ENCODE measurements around the gene SBNO2.
"Not testable (repeated sequence)": the region's sequence is repeated elsewhere in the genome, so short reads cannot be mapped to it uniquely, and the experiment has no call there.

SBNO2 gene

DNA sequence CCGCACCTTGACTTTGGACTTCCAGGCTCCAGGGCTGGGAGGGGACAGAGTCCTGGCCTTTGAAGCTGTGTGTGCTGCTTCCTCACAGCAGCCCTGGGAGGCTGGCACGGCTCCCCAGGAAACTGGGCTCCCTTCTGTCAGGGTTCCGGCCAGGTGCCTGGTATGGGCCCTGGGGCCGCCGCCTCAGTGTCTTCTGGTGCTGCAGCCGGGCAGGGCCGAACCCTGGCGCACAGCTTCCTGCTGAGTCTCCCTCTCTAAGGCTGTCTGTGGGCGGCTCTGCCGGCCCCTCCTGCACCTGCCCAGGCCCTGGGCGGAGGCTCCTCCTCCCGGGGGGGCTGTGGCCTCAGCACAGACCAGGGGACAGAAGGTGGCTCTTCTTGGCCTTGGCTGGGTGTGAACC lies 37.9 kb downstream of the SBNO2 start:
- Histone ChIP-seq H3K4me1 (ENCODE audit: control insufficient read depth, insufficient read depth, low read length) (peaks cover 31% of the 10 kb centered on the region), H3K9me3 (ENCODE audit: control insufficient read depth, low read length) (no peaks in the 10 kb centered on the region), H3K4me3 (ENCODE audit: low read length) (no peak overlapping the region), H3K36me3 (ENCODE audit: control insufficient read depth, insufficient read depth, low read length, severe bottlenecking) (peaks cover 29% of the 10 kb centered on the region), H3K9ac (ENCODE audit: low read length) (no peak overlapping the region), H3K27me3 (replicated peaks; ENCODE audit: control insufficient read depth, insufficient read depth, low read length) (no peaks in the 10 kb centered on the region)
- no peak for DNase-seq (ENCODE audit: low read depth)

GRCh38 chr19:1135454-1135853 lies 38.6 kb downstream of the SBNO2 start:
- H3K36me3 ChIP-seq (ENCODE audit: control insufficient read depth, insufficient read depth, low read length, severe bottlenecking): peaks cover 29% of the 10 kb centered on the region
- DNase-seq (ENCODE audit: low read depth): no peak
- H3K9me3 ChIP-seq (ENCODE audit: control insufficient read depth, low read length): no peaks in the 10 kb centered on the region
- H3K4me1 ChIP-seq (ENCODE audit: control insufficient read depth, insufficient read depth, low read length): peaks cover 39% of the 10 kb centered on the region
- H3K4me3 ChIP-seq (ENCODE audit: low read length): no peak overlapping the region
- H3K27me3 ChIP-seq (replicated peaks; ENCODE audit: control insufficient read depth, insufficient read depth, low read length): no peaks in the 10 kb centered on the region
- H3K9ac ChIP-seq (ENCODE audit: low read length): no peak overlapping the region

GRCh38 chr19:1134431-1134830 lies 39.6 kb downstream of the SBNO2 start:
- DNase-seq (ENCODE audit: low read depth): no peak
- peak overlapping the region; percentile 8 for H3K9ac ChIP-seq (ENCODE audit: low read length)
- H3K4me1 ChIP-seq (ENCODE audit: control insufficient read depth, insufficient read depth, low read length): peaks cover 49% of the 10 kb centered on the region

GRCh38 chr19:1133471-1133929 lies 40.6 kb downstream of the SBNO2 start:
- Histone ChIP-seq H3K4me3 (ENCODE audit: low read length) (no peak overlapping the region), H3K27me3 (replicated peaks; ENCODE audit: control insufficient read depth, insufficient read depth, low read length) (no peaks in the 10 kb centered on the region), H3K9me3 (ENCODE audit: control insufficient read depth, low read length) (no peaks in the 10 kb centered on the region), H3K4me1 (ENCODE audit: control insufficient read depth, insufficient read depth, low read length) (peaks cover 50% of the 10 kb centered on the region), H3K36me3 (ENCODE audit: control insufficient read depth, insufficient read depth, low read length, severe bottlenecking) (peaks cover 40% of the 10 kb centered on the region), H3K9ac (ENCODE audit: low read length) (peak overlapping the region; percentile 98)
- DNase-seq (ENCODE audit: low read depth): peak; percentile 26

More at GRCh38 chr19:1134431-1134830, 39.6 kb downstream of the SBNO2 start:
- H3K4me3 ChIP-seq (ENCODE audit: low read length): no peak overlapping the region
- peaks cover 38% of the 10 kb centered on the region for H3K36me3 ChIP-seq (ENCODE audit: control insufficient read depth, insufficient read depth, low read length, severe bottlenecking)
- no peaks in the 10 kb centered on the region for H3K27me3 ChIP-seq (replicated peaks; ENCODE audit: control insufficient read depth, insufficient read depth, low read length)
- no peaks in the 10 kb centered on the region for H3K9me3 ChIP-seq (ENCODE audit: control insufficient read depth, low read length)

- peaks cover 42% of the 10 kb centered on the region for H3K36me3 ChIP-seq (ENCODE audit: control insufficient read depth, insufficient read depth, low read length, severe bottlenecking)
- H3K9me3 ChIP-seq (ENCODE audit: control insufficient read depth, low read length): no peaks in the 10 kb centered on the region
- DNase-seq (ENCODE audit: low read depth): no peak
- peaks cover 50% of the 10 kb centered on the region for H3K4me1 ChIP-seq (ENCODE audit: control insufficient read depth, insufficient read depth, low read length)
- no peaks in the 10 kb centered on the region for H3K27me3 ChIP-seq (replicated peaks; ENCODE audit: control insufficient read depth, insufficient read depth, low read length)
- H3K9ac ChIP-seq (ENCODE audit: low read length): peak overlapping the region; percentile 98
- H3K4me3 ChIP-seq (ENCODE audit: low read length): peak overlapping the region; percentile 93
Observed at GRCh38 chr19:1132552-1133383, 41.3 kb downstream of the SBNO2 start.

DNA sequence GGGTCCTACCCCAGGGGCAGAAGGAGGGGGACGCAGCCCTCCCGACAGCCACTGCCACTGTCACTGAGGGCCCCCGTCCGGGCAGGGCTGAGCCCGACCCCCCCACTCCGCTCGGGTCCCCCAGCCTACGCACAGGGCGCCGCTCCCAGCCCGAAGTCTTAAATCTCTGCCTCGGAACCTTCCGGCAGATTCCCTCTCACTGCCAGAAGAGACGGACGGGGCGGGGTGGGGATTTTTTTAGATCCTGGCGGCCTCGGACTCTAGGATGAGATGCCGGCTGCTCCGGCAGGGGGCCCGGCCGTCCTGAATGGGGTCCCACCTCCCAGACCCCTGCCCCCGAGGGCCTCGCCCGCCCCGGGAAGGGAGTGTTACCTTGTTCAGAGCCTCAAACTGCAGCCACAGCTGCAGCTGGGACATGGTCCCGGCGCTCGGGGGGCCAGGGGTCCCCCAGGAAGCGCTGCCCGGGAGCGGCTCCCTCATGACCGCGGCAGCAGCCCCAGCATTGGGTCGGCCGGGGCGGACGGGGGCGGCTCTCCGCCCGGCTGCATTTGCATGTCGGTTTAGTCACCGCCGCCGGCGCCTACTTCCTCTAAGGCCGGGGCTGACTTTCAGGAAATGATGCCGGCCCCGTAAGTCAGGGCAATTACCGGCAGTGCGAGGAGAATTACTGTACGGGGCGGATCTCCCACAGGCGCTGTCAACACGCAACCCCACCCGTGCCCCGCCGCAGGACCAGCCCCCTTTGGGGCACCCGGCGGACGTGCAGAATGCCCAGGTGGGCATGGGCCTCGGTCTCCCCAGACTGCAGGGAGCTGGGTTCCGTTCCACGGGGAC lies 42.1 kb downstream of the SBNO2 start:
- peaks cover 50% of the 10 kb centered on the region for H3K36me3 ChIP-seq (ENCODE audit: control insufficient read depth, insufficient read depth, low read length, severe bottlenecking)
- peak overlapping the region; percentile 98 for H3K9ac ChIP-seq (ENCODE audit: low read length)
- DNase-seq (ENCODE audit: low read depth): peak; percentile 93
- peaks cover 50% of the 10 kb centered on the region for H3K4me1 ChIP-seq (ENCODE audit: control insufficient read depth, insufficient read depth, low read length)
- H3K4me3 ChIP-seq (ENCODE audit: low read length): peak overlapping the region; percentile 93
- no peaks in the 10 kb centered on the region for H3K27me3 ChIP-seq (replicated peaks; ENCODE audit: control insufficient read depth, insufficient read depth, low read length)
- no peaks in the 10 kb centered on the region for H3K9me3 ChIP-seq (ENCODE audit: control insufficient read depth, low read length)

DNA sequence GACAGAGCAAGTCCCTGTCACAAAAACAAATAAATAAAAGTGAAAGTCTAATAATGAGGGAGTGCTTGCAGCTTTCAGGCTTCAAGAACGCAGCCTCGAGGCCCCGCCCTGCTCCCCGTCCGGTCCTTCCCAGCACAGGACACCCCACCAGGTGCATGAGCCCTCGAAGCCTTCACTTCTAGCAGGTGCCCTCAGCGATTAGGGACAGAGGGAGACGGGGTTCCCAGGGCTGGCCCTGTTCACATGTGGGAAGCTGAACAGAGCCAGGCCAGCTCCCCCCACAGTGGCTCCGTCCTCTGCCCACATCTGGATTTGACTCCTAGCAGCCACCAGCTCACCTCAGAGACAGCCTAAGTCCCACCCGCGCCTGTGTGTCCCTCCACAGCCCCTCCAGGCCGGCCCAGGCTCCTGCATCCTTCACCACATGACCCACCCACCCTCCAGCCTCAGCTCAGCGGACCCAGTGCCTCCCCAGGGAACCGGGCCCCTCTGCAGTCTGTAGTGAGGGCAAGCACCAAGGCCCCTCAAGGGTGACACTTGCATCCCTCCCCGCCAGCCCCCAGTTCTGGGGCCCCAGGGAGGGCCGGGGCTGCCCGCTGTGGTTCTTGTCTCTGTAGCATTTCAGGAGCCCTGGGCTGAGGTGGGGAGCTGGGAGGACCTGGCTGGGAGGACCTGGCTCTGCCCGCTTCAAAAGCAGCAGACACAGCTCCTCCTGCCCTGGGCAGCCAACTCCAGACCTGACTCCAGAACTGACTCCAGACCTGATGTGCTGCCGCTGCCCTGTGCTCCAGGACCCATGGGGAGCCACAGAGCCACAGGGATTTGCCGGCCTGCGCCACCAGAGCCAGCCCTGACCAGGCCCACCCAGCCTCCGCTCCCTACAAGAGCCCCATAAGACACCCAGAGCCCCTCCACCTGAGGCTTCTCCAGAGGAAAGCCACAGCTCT lies 43.0 kb downstream of the SBNO2 start:
- no peaks in the 10 kb centered on the region for H3K27me3 ChIP-seq (replicated peaks; ENCODE audit: control insufficient read depth, insufficient read depth, low read length)
- no peaks in the 10 kb centered on the region for H3K9me3 ChIP-seq (ENCODE audit: control insufficient read depth, low read length)
- peaks cover 51% of the 10 kb centered on the region for H3K36me3 ChIP-seq (ENCODE audit: control insufficient read depth, insufficient read depth, low read length, severe bottlenecking)
- H3K4me3 ChIP-seq (ENCODE audit: low read length): peak overlapping the region; percentile 93
- peak; percentile 43 for DNase-seq (ENCODE audit: low read depth)
- H3K4me1 ChIP-seq (ENCODE audit: control insufficient read depth, insufficient read depth, low read length): peaks cover 50% of the 10 kb centered on the region
- H3K9ac ChIP-seq (ENCODE audit: low read length): peak overlapping the region; percentile 98

DNA sequence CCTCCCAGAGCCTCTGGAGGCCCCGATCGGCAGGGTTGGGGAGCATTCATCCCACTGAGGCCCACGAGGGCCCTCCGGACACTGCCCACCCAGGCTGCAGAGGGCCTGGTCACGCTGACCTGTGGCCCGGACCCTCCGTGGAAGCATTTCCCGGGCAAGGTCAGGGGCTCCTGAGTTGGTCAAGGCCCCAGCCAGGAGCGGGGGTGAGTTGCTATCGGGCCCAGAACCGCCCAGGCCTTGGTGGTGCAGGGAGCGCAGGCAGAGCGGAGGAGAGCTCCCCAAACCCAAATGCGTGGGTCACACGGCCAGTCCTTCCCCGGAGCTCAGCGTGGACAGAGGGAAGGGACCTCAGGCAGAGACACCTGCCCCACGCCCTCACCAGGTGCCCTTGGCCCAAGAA lies 44.5 kb downstream of the SBNO2 start:
- Histone ChIP-seq H3K4me3 (ENCODE audit: low read length) (no peak overlapping the region), H3K27me3 (replicated peaks; ENCODE audit: control insufficient read depth, insufficient read depth, low read length) (no peaks in the 10 kb centered on the region), H3K9ac (ENCODE audit: low read length) (peak overlapping the region; percentile 98), H3K9me3 (ENCODE audit: control insufficient read depth, low read length) (no peaks in the 10 kb centered on the region), H3K36me3 (ENCODE audit: control insufficient read depth, insufficient read depth, low read length, severe bottlenecking) (peaks cover 57% of the 10 kb centered on the region), H3K4me1 (ENCODE audit: control insufficient read depth, insufficient read depth, low read length) (peaks cover 44% of the 10 kb centered on the region)
- no peak for DNase-seq (ENCODE audit: low read depth)

DNA sequence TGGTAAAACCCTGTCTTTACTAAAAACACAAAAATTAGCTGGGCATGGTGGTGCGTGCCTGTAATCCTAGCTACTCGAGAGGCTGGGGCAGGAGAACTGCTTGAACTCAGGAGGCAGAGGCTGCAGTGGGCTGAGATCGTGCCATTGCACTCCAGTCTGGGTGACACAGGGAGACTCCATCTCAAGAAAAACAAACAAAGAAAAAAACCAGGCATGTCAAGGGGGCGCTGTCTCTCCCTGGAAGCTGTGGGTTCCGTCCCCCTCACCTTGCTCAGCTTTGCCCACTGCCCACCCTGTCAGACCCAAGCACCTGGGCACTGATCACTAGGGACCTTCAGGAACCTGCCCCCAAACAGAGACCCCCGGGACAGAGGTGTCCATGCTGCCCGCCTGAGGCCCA lies 45.0 kb downstream of the SBNO2 start:
- H3K4me3 ChIP-seq (ENCODE audit: low read length); H3K9me3 ChIP-seq (ENCODE audit: control insufficient read depth, low read length); H3K27me3 ChIP-seq (replicated peaks; ENCODE audit: control insufficient read depth, insufficient read depth, low read length); DNase-seq (ENCODE audit: low read depth): not testable (repeated sequence)
- peaks cover 40% of the 10 kb centered on the region for H3K4me1 ChIP-seq (ENCODE audit: control insufficient read depth, insufficient read depth, low read length)
- H3K9ac ChIP-seq (ENCODE audit: low read length): peak overlapping the region; percentile 98
- peaks cover 58% of the 10 kb centered on the region for H3K36me3 ChIP-seq (ENCODE audit: control insufficient read depth, insufficient read depth, low read length, severe bottlenecking)

GRCh38 chr19:1128106-1128505 lies 46.0 kb downstream of the SBNO2 start:
- Histone ChIP-seq H3K4me3 (ENCODE audit: low read length) (no peak overlapping the region), H3K9ac (ENCODE audit: low read length) (no peak overlapping the region), H3K9me3 (ENCODE audit: control insufficient read depth, low read length) (no peaks in the 10 kb centered on the region), H3K4me1 (ENCODE audit: control insufficient read depth, insufficient read depth, low read length) (peaks cover 31% of the 10 kb centered on the region), H3K36me3 (ENCODE audit: control insufficient read depth, insufficient read depth, low read length, severe bottlenecking) (peaks cover 68% of the 10 kb centered on the region), H3K27me3 (replicated peaks; ENCODE audit: control insufficient read depth, insufficient read depth, low read length) (no peaks in the 10 kb centered on the region)
- DNase-seq (ENCODE audit: low read depth): no peak

Data from adipocyte (in vitro differentiated cells).